ENCODE measurements around the gene TP63.
"Not testable (repeated sequence)": the region's sequence is repeated elsewhere in the genome, so short reads cannot be mapped to it uniquely, and the experiment has no call there.

Gene TP63

GRCh38 chr3:189626286-189626685 is 4.9 kb upstream of the TP63 start:
- no peak for DNase-seq

- DNase-seq, result no peak
Observed at GRCh38 chr3:189629803-189630455, 1.3 kb upstream of the TP63 start.

GRCh38 chr3:189630767-189631372 is 319 bp upstream of the TP63 start:
- no peak for DNase-seq

- DNase-seq, result no peak
Observed at GRCh38 chr3:189631409-189631808, 220 bp downstream of the TP63 start.

- no peak for DNase-seq
Observed at GRCh38 chr3:189632242-189632641, 1.1 kb downstream of the TP63 start.

GRCh38 chr3:189635339-189635738 is 4.2 kb downstream of the TP63 start:
- no peak for DNase-seq

- DNase-seq, result no peak
Observed at GRCh38 chr3:189636048-189636447, 4.9 kb downstream of the TP63 start.

- DNase-seq, result no peak
Observed at GRCh38 chr3:189637750-189638149, 6.6 kb downstream of the TP63 start.

- no peak for DNase-seq
Observed at GRCh38 chr3:189638276-189639031, 7.3 kb downstream of the TP63 start.

GRCh38 chr3:189641776-189642175 is 10.6 kb downstream of the TP63 start:
- no peak for DNase-seq

GRCh38 chr3:189646853-189647542 is 15.8 kb downstream of the TP63 start:
- DNase-seq, result no peak

GRCh38 chr3:189652042-189652441 is 20.9 kb downstream of the TP63 start:
- DNase-seq, result no peak

- DNase-seq, result no peak
Observed at GRCh38 chr3:189655617-189656016, 24.4 kb downstream of the TP63 start.

- no peak for DNase-seq
Observed at GRCh38 chr3:189659571-189659970, 28.4 kb downstream of the TP63 start.

GRCh38 chr3:189664311-189664710 is 33.1 kb downstream of the TP63 start:
- DNase-seq, result no peak

- DNase-seq, result not testable (repeated sequence)
Observed at GRCh38 chr3:189672346-189672745, 41.2 kb downstream of the TP63 start.

GRCh38 chr3:189673535-189673934 is 42.3 kb downstream of the TP63 start:
- no peak for DNase-seq

- no peak for DNase-seq
Observed at GRCh38 chr3:189674249-189674913, 43.2 kb downstream of the TP63 start.

GRCh38 chr3:189677667-189678066 is 46.5 kb downstream of the TP63 start:
- DNase-seq, result no peak

- DNase-seq, result no peak
Observed at GRCh38 chr3:189680723-189681122, 49.5 kb downstream of the TP63 start.

- no peak for DNase-seq
Observed at GRCh38 chr3:189683546-189684255, 52.5 kb downstream of the TP63 start.

- DNase-seq, result no peak
Observed at GRCh38 chr3:189684317-189684716, 53.1 kb downstream of the TP63 start.

All from cortex of kidney (tissue), 1 donor.